A549 (cell line): ENCODE measurements around the gene FRMD4A. TPM values are rescaled to one million over a fixed set of nuclear protein-coding genes. Genes with fewer than 3 reads are reported as not detected.
A peak's percentile ranks its signal among the peaks of the same experiment; 100 is the strongest.

ENCODE experiments used
- ATAC-seq, 2 experiments: fragments of 200-7000 bp in 1 of 2; fragments of >200 bp in 1 of 2; cut with Nextera tagmentation in 1 of 2; cut with Tn5 transposase in 1 of 2; 3 replicates each; pipeline versions ENCODE4 v1.8.0 to v1.9.1; 2018 to 2020; ENCODE audit warnings: mild to moderate bottlenecking in 1 of 2, moderate library complexity in 1 of 2
- CTCF ChIA-PET: fragments of 300-600 bp; sonication (Branson Sonifier 250); formaldehyde crosslinking; extraction: SDS; loops from one replicate; lab custom pipeline; 2021; ENCODE audit warnings: antibody characterized with exemption, inconsistent platforms; lab: Yijun Ruan, JAX
- POLR2A ChIA-PET: fragments of 350-600 bp; formaldehyde crosslinking; extraction: SDS; loops from one replicate; lab custom pipeline; 2021; ENCODE audit warnings: antibody characterized with exemption, inconsistent platforms; lab: Yijun Ruan, JAX
- DNase-seq, 2 experiments: peaks; one replicate each; pipeline versions ENCODE4 v3.0.0 to v3.0.0-alpha.2; 2011 to 2016; ENCODE audit warnings: low read depth in 1 of 2, low spot score in 1 of 2
- FAIRE-seq: peaks from 2 replicates; lab custom pipeline; 2011; peaks lifted over from hg19 to GRCh38; lab: Jason Lieb, UNC
- H3K27ac ChIP-seq, 2 experiments: fragments of >200 bp; sonication (Bioruptor Twin); formaldehyde crosslinking; 3 replicates each; pipeline ENCODE4 v1.5.1; 2016 to 2017
- H3K4me1 ChIP-seq: fragments of >200 bp; sonication (Bioruptor Twin); formaldehyde crosslinking; 3 replicates; pipeline ENCODE4 v1.6.1; 2016
- H3K4me2 ChIP-seq: fragments of >200 bp; sonication (Bioruptor Twin); formaldehyde crosslinking; 3 replicates; pipeline ENCODE4 v1.6.1; 2016
- H3K4me3 ChIP-seq: fragments of >200 bp; sonication (Bioruptor Twin); formaldehyde crosslinking; 3 replicates; pipeline ENCODE4 v1.5.1; 2016
- H3K9me3 ChIP-seq: fragments of >200 bp; sonication (Bioruptor Twin); formaldehyde crosslinking; 3 replicates; pipeline ENCODE4 v1.6.1; 2016
- BCL3 ChIP-seq: fragments of >200 bp; sonication (Bioruptor Twin); formaldehyde crosslinking; IDR thresholded peaks from 3 replicates; pipeline ENCODE4 v1.6.1; 2016
- BHLHE40 ChIP-seq: IDR thresholded peaks from 2 replicates; pipeline ENCODE4 v1.6.1; 2012; ENCODE audit warnings: low read depth, low read length, inconsistent platforms
- CHD4 ChIP-seq: fragments of 200-600 bp; sonication (generic); IDR thresholded peaks from 2 replicates; pipeline ENCODE4 v1.6.1; 2016; ENCODE audit warnings: antibody characterized with exemption, mild to moderate bottlenecking, borderline replicate concordance
- CTCF ChIP-seq: fragments of >200 bp; sonication (Bioruptor Twin); formaldehyde crosslinking; IDR thresholded peaks from 3 replicates; pipeline ENCODE4 v1.5.1; 2016
- ELK1 ChIP-seq: fragments of 150-350 bp; IDR thresholded peaks from 2 replicates; pipeline ENCODE4 v1.6.1; 2014; ENCODE audit warnings: low read depth, mild to moderate bottlenecking, low read length
- FOSL2 ChIP-seq, 2 experiments: fragments of 450-650 bp in 1 of 2; fragments of >200 bp in 1 of 2; sonication (Bioruptor Twin) in 1 of 2; formaldehyde crosslinking; IDR thresholded peaks; 2 replicates each; pipeline versions ENCODE4 v1.5.0 to v1.6.1; 2016 to 2020; ENCODE audit warnings: mild to moderate bottlenecking in 1 of 2, moderate library complexity in 1 of 2
- GATA3 ChIP-seq: IDR thresholded peaks from 2 replicates; pipeline ENCODE4 v1.6.1; 2012; ENCODE audit warnings: borderline replicate concordance
- HDAC2 ChIP-seq: fragments of 200-600 bp; sonication (generic); IDR thresholded peaks from 2 replicates; pipeline ENCODE4 v1.6.1; 2016
- HES2 ChIP-seq: fragments of >200 bp; sonication (Bioruptor Twin); formaldehyde crosslinking; IDR thresholded peaks from 2 replicates; pipeline ENCODE4 v1.6.1; 2016
- HEYL ChIP-seq: fragments of 250-450 bp; sonication (Bioruptor Pico); IDR thresholded peaks from 2 replicates; pipeline ENCODE4 v1.8.0; 2021; ENCODE audit warnings: mild to moderate bottlenecking, moderate library complexity
- JUNB ChIP-seq: fragments of >200 bp; sonication (Bioruptor Twin); formaldehyde crosslinking; IDR thresholded peaks from 2 replicates; pipeline ENCODE4 v1.6.1; 2016
- KDM1A ChIP-seq: fragments of 200-600 bp; sonication (generic); IDR thresholded peaks from 2 replicates; pipeline ENCODE4 v1.6.1; 2016; ENCODE audit warnings: low read depth, mild to moderate bottlenecking
- KDM5A ChIP-seq: fragments of 200-600 bp; sonication (generic); IDR thresholded peaks from 2 replicates; pipeline ENCODE4 v1.6.1; 2016; ENCODE audit warnings: antibody characterized with exemption, mild to moderate bottlenecking
- PBX3 ChIP-seq: IDR thresholded peaks from 2 replicates; pipeline ENCODE4 v1.6.1; 2012
- POLR2AphosphoS2 ChIP-seq: conservative IDR thresholded peaks from 2 replicates; pipeline ENCODE4 v1.6.1; 2012; ENCODE audit warnings: low read length, improper control_type of control experiment, inconsistent platforms
- RAD21 ChIP-seq, 2 experiments: fragments of >200 bp in 1 of 2; sonication (Bioruptor Twin) in 1 of 2; formaldehyde crosslinking in 1 of 2; IDR thresholded peaks in 1 of 2; conservative IDR thresholded peaks in 1 of 2; 2 replicates in 1 of 2; 3 replicates in 1 of 2; pipeline ENCODE4 v1.6.1; 2012 to 2018; ENCODE audit warnings: inconsistent platforms in 1 of 2
- RCOR1 ChIP-seq: fragments of 150-350 bp; IDR thresholded peaks from 2 replicates; pipeline ENCODE4 v1.6.1; 2014; ENCODE audit warnings: antibody characterized with exemption, low read length, low read depth
- REST ChIP-seq: fragments of 200-600 bp; sonication (generic); IDR thresholded peaks from 2 replicates; pipeline ENCODE4 v1.6.1; 2016; ENCODE audit warnings: antibody characterized with exemption, mild to moderate bottlenecking, moderate library complexity
- TP53 ChIP-seq: fragments of 250-450 bp; sonication (Bioruptor Pico); IDR thresholded peaks from 2 replicates; pipeline ENCODE4 v1.5.0; 2021; ENCODE audit warnings: mild to moderate bottlenecking, moderate library complexity
- USF2 ChIP-seq: fragments of 450-650 bp; IDR thresholded peaks from 2 replicates; pipeline ENCODE4 v1.6.1; 2014; ENCODE audit warnings: antibody characterized with exemption
- ZC3H11A ChIP-seq: fragments of 450-650 bp; IDR thresholded peaks from 2 replicates; pipeline ENCODE4 v1.6.1; 2014; ENCODE audit warnings: antibody characterized with exemption, mild to moderate bottlenecking
- ZSCAN20 ChIP-seq: fragments of 250-450 bp; sonication (Bioruptor Pico); IDR thresholded peaks from 2 replicates; pipeline ENCODE4 v1.8.0; 2022; ENCODE audit warnings: mild to moderate bottlenecking, moderate library complexity
- WGBS: methylation state at CpG from one replicate; pipeline ENCODE4 v1.1.6; 2017; ENCODE audit errors: missing lambda C conversion rate; 5-methylcytosine and 5-hydroxymethylcytosine counted together
- polyA plus RNA-seq, 4 experiments: library from polyadenylated mRNA; depleted of rRNA in 3 of 4; stranded (reverse); fragments of >200 nt; fragmentation: RNase III in 1 of 4; extraction: RNeasy Plus Mini Kit Qiagen cat#74134 plus additional on column Dnase treatment in 1 of 4; gene quantifications; 2 replicates in 3 of 4; 3 replicates in 1 of 4; pipeline ENCODE4 v1.2.3, GENCODE V29; 2011 to 2017

Gene FRMD4A
- polyA plus RNA-seq, 2 of the 4 experiments (the other 2 are of a cell fraction), result 2.5 to 4.7 TPM

- CTCF ChIA-PET, result interaction anchor here (1.8 kb wide), 2 partner anchors 11 to 59 kb away, joined by 8 to 9 read pairs; no protein-coding TSS in a partner anchor
- POLR2A ChIA-PET, result interaction anchor here (1.1 kb wide), 1 partner anchor 12 kb away, joined by 3 read pairs; no protein-coding TSS in a partner anchor
- Histone ChIP-seq H3K4me1 (no peaks in the 10 kb centered on the region), H3K4me3 (no peak overlapping the region), H3K27ac (no peak overlapping the region), H3K9me3 (no peaks in the 10 kb centered on the region), H3K4me2 (no peak overlapping the region)
- DNase-seq, result no peak
- TF ChIP-seq ZSCAN20 (CRISPR knock-in tag) (no peak), HEYL (no peak), BHLHE40 (no peak), TP53 (CRISPR knock-in tag) (no peak), RAD21 (conservative IDR thresholded peaks at IDR 0.05 in 1 of 2, IDR thresholded peaks at IDR 0.05 in 1 of 2) (no peak), GATA3 (no peak), PBX3 (no peak), CTCF (no peak), FOSL2 (IDR thresholded peaks at IDR 0.05) (no peak), FOSL2 (CRISPR knock-in tag; IDR thresholded peaks at IDR 0.05) (no peak), HDAC2 (no peak), USF2 (no peak), BCL3 (no peak), HES2 (no peak), ELK1 (no peak)
- TF ChIP-seq, all 56 proteins: peak for 0
- ATAC-seq (no peak), FAIRE-seq (no peak)
- WGBS, result 83% methylated on average over 4 of the region's 4 CpGs
These were observed 611.9 kb downstream of the FRMD4A start for GRCh38 chr10:13718820-13719219.

GRCh38 chr10:13717936-13718772 lies 612.6 kb downstream of the FRMD4A start:
- CTCF ChIA-PET, result interaction anchor here (1.6 to 1.8 kb wide), 2 partner anchors 11 to 27 kb away, joined by 5 to 8 read pairs; no protein-coding TSS in a partner anchor
- no peaks in the 10 kb centered on the region for H3K9me3 ChIP-seq
- ATAC-seq (peak in 1 of 2 experiments; percentile 24; a peak in 1 of 6 replicates), FAIRE-seq (no peak), DNase-seq (no peak)
- POLR2A ChIA-PET, result no interaction called here
- no peak overlapping the region for H3K4me3 ChIP-seq
- no peak overlapping the region for H3K27ac ChIP-seq
- peaks cover 3% of the 10 kb centered on the region for H3K4me1 ChIP-seq
- WGBS, result 84% methylated on average over 25 of the region's 26 CpGs
- H3K4me2 ChIP-seq, result no peak overlapping the region
- TF ChIP-seq JUNB (no peak), GATA3 (no peak), POLR2AphosphoS2 (no peak), CHD4 (no peak), RCOR1 (no peak), KDM5A (no peak), ZC3H11A (no peak), KDM1A (no peak), REST (no peak)
